IMR-90 (cell line): ENCODE measurements around the gene FGGY. TPM values are rescaled to one million over a fixed set of nuclear protein-coding genes. Genes with fewer than 3 reads are reported as not detected.

Source experiments
- ATAC-seq: fragments of 200-7000 bp; cut with Tn5 transposase; 2 replicates; pipeline ENCODE4 v1.9.1; 2020; ENCODE audit warnings: low read depth, mild to moderate bottlenecking, moderate library complexity
- BruUV-seq: library from RNA; stranded (reverse); fragments of 400-500 nt; replicated peaks from 2 replicates; lab custom pipeline; 2021; lab: Mats Ljungman, UMichigan
- CTCF ChIA-PET: fragments of 300-600 bp; formaldehyde crosslinking; extraction: SDS; loops from one replicate; lab custom pipeline; 2021; ENCODE audit warnings: antibody characterized with exemption; lab: Yijun Ruan, JAX
- POLR2A ChIA-PET: fragments of 300-600 bp; sonication (Branson Sonifier 250); formaldehyde crosslinking; loops from one replicate; lab custom pipeline; 2022; ENCODE audit warnings: antibody characterized with exemption; ENCODE audit not compliant: unreplicated experiment; lab: Charles Lee
- DNase-seq: peaks from one replicate; pipeline ENCODE4 v3.0.0; 2013
- H2AFZ ChIP-seq: replicated peaks from 2 replicates; pipeline ENCODE3; 2013; ENCODE audit warnings: low read length, mild to moderate bottlenecking; ENCODE audit not compliant: poor library complexity
- H2AK5ac ChIP-seq: 2 replicates; pipeline ENCODE4 v1.6.1; 2013; ENCODE audit warnings: low read depth, low read length, inconsistent platforms
- H2AK9ac ChIP-seq: replicated peaks from 2 replicates; pipeline ENCODE3; 2013; ENCODE audit warnings: mild to moderate bottlenecking, low read depth, low read length, moderate library complexity; ENCODE audit not compliant: poor library complexity
- H2BK120ac ChIP-seq: 2 replicates; pipeline ENCODE4 v1.6.1; 2013; ENCODE audit warnings: low read depth, low read length, inconsistent platforms
- H2BK15ac ChIP-seq: 3 replicates; pipeline ENCODE4 v1.6.1; 2013; ENCODE audit warnings: low read depth, low read length, inconsistent platforms
- H2BK20ac ChIP-seq: 2 replicates; pipeline ENCODE4 v1.6.1; 2013; ENCODE audit warnings: low read depth, mild to moderate bottlenecking, inconsistent platforms, low read length, moderate library complexity
- H2BK5ac ChIP-seq: 2 replicates; pipeline ENCODE4 v1.6.1; 2013; ENCODE audit warnings: mild to moderate bottlenecking, low read depth, low read length, inconsistent platforms; ENCODE audit not compliant: poor library complexity, severe bottlenecking
- H3K14ac ChIP-seq: replicated peaks from 2 replicates; pipeline ENCODE4 v1.6.1; 2013; ENCODE audit warnings: low read depth, low read length, inconsistent platforms
- H3K18ac ChIP-seq: 2 replicates; pipeline ENCODE4 v1.6.1; 2013; ENCODE audit warnings: low read depth, low read length, control low read depth
- H3K23ac ChIP-seq: 2 replicates; pipeline ENCODE4 v1.6.1; 2013; ENCODE audit warnings: low read depth, low read length, inconsistent platforms
- H3K27ac ChIP-seq: 2 replicates; pipeline ENCODE4 v1.5.1; 2013; ENCODE audit warnings: mild to moderate bottlenecking, control low read depth, low read length; ENCODE audit not compliant: insufficient read depth
- H3K27me3 ChIP-seq: 2 replicates; pipeline ENCODE4 v1.6.1; 2013; ENCODE audit warnings: low read length; ENCODE audit not compliant: control insufficient read depth, insufficient read depth
- H3K36me3 ChIP-seq: 2 replicates; pipeline ENCODE4 v1.6.1; 2013; ENCODE audit warnings: low read length, mixed read lengths; ENCODE audit not compliant: control insufficient read depth, insufficient read depth
- H3K4ac ChIP-seq: 2 replicates; pipeline ENCODE4 v1.6.1; 2013; ENCODE audit warnings: low read depth, low read length, inconsistent platforms
- H3K4me1 ChIP-seq: 2 replicates; pipeline ENCODE4 v1.6.1; 2013; ENCODE audit warnings: low read length, mixed read lengths; ENCODE audit not compliant: control insufficient read depth, insufficient read depth
- H3K4me2 ChIP-seq: 2 replicates; pipeline ENCODE4 v1.6.1; 2013; ENCODE audit warnings: low read depth, mild to moderate bottlenecking, control low read depth, low read length, moderate library complexity
- H3K4me3 ChIP-seq: 2 replicates; pipeline ENCODE4 v1.5.1; 2013; ENCODE audit warnings: low read depth, mild to moderate bottlenecking, control low read depth, low read length, moderate library complexity; ENCODE audit not compliant: insufficient read depth
- H3K56ac ChIP-seq: 2 replicates; pipeline ENCODE4 v1.6.1; 2013; ENCODE audit warnings: low read length, inconsistent platforms; ENCODE audit not compliant: insufficient read depth; ENCODE audit errors: extremely low read depth
- H3K79me1 ChIP-seq, 2 experiments: 2 replicates each; pipeline ENCODE4 v1.6.1; 2013; ENCODE audit warnings: low read length in 2 of 2, inconsistent platforms in 1 of 2, low read depth in 1 of 2
- H3K9ac ChIP-seq: 2 replicates; pipeline ENCODE4 v1.6.1; 2013; ENCODE audit warnings: low read depth, low read length, control low read depth
- H3K9me1 ChIP-seq: 2 replicates; pipeline ENCODE4 v1.6.1; 2013; ENCODE audit warnings: low read length, inconsistent platforms; ENCODE audit not compliant: insufficient read depth
- H3K9me3 ChIP-seq: 2 replicates; pipeline ENCODE4 v1.6.1; 2013; ENCODE audit warnings: low read length; ENCODE audit not compliant: control insufficient read depth, insufficient read depth
- H4K20me1 ChIP-seq: 2 replicates; pipeline ENCODE4 v1.6.1; 2013; ENCODE audit warnings: low read length, inconsistent platforms; ENCODE audit not compliant: insufficient read depth
- H4K5ac ChIP-seq: 2 replicates; pipeline ENCODE4 v1.6.1; 2013; ENCODE audit warnings: mild to moderate bottlenecking, low read depth, low read length, control low read depth
- H4K8ac ChIP-seq, 2 experiments: 2 replicates each; pipeline ENCODE4 v1.6.1; 2013; ENCODE audit warnings: low read depth in 2 of 2, low read length in 2 of 2, control low read depth in 1 of 2, inconsistent platforms in 1 of 2
- H4K91ac ChIP-seq: 2 replicates; pipeline ENCODE4 v1.6.1; 2013; ENCODE audit warnings: low read depth, low read length, inconsistent platforms; ENCODE audit not compliant: insufficient read depth
- NFE2L2 ChIP-seq: fragments of 150-350 bp; IDR thresholded peaks from 2 replicates; pipeline ENCODE4 v1.6.1; 2016; ENCODE audit warnings: low read depth, mild to moderate bottlenecking, low read length
- SMC3 ChIP-seq: fragments of 150-350 bp; IDR thresholded peaks from 2 replicates; pipeline ENCODE4 v1.6.1; 2016; ENCODE audit warnings: low read depth, mild to moderate bottlenecking, antibody characterized with exemption, low read length, moderate library complexity
- USF2 ChIP-seq: fragments of 150-350 bp; IDR thresholded peaks from 2 replicates; pipeline ENCODE4 v1.6.1; 2017; ENCODE audit warnings: mild to moderate bottlenecking, antibody characterized with exemption, low read length, low read depth
- WGBS, 2 experiments: methylation state at CpG; one replicate each; pipeline versions ENCODE4 v1.1.5 to v1.1.7; 2013; ENCODE audit warnings: missing lambda C conversion rate in 2 of 2; ENCODE audit not compliant: insufficient read length in 1 of 2; ENCODE audit errors: extremely low coverage in 2 of 2; 5-methylcytosine and 5-hydroxymethylcytosine counted together
- dilution Hi-C: fragments of 300-500 bp; cut with HindIII; formaldehyde crosslinking; loops from one replicate; pipeline ENCODE4 v1.14.3; 2018; ENCODE audit warnings: low sequenced_read_pairs; ENCODE audit not compliant: unreplicated experiment
- in situ Hi-C: fragments of 300-500 bp; cut with MboI; formaldehyde crosslinking; loops from 3 replicates; pipeline ENCODE4 v1.14.3; 2019; ENCODE audit warnings: low sequenced_read_pairs, inconsistent platforms, mixed read lengths
- intact Hi-C: fragments of 100-400 bp; cut with micrococcal nuclease; formaldehyde crosslinking; loops from 2 replicates; pipeline ENCODE4 v1.10.0; 2022
- polyA plus RNA-seq, 3 experiments: library from polyadenylated mRNA; depleted of rRNA; stranded (reverse); fragments of >200 nt; gene quantifications; 2 replicates each; pipeline ENCODE4 v1.2.3, GENCODE V29; 2012; ENCODE audit warnings: low replicate concordance in 1 of 3
- total RNA-seq: library from RNA; depleted of rRNA; stranded (reverse); fragments of >200 nt; gene quantifications from 2 replicates; pipeline ENCODE4 v1.2.3, GENCODE V29; 2012

Gene FGGY
- total and polyA plus RNA-seq, 2 of the 4 experiments (the other 2 are of a cell fraction): 5.6 to 14.0 TPM

GRCh38 chr1:59364037-59364436 is 67.1 kb downstream of the FGGY start:
- H3K4me1 ChIP-seq: peaks cover 18% of the 10 kb centered on the region
- no peak overlapping the region for H3K4me3 ChIP-seq
- no peak overlapping the region for H3K56ac ChIP-seq
- no TSS peak for BruUV-seq
- H3K4me2 ChIP-seq: no peak overlapping the region
- no peak overlapping the region for H4K5ac ChIP-seq
- no peaks in the 10 kb centered on the region; a peak in 1 of 4 replicates for H3K79me1 ChIP-seq
- H2BK20ac ChIP-seq: no peak overlapping the region
- H2BK15ac ChIP-seq: no peak overlapping the region
- in situ Hi-C loops (no loop called here), intact Hi-C loops (no loop called here), dilution Hi-C loops (no loop called here)
- no peak overlapping the region for H3K9ac ChIP-seq
- H2BK5ac ChIP-seq: no peak overlapping the region
- TF ChIP-seq USF2 (no peak), SMC3 (no peak), NFE2L2 (no peak)
- POLR2A ChIA-PET: no interaction called here
- H3K27me3 ChIP-seq: no peaks in the 10 kb centered on the region
- H4K20me1 ChIP-seq: no peaks in the 10 kb centered on the region
- CTCF ChIA-PET: interaction anchor here (1.0 to 1.1 kb wide), 2 partner anchors 12 to 21 kb away, joined by 3 read pairs; no protein-coding TSS in a partner anchor
- peaks cover 12% of the 10 kb centered on the region; the same call in 1 of the 2 replicates for H3K9me1 ChIP-seq
- no peak overlapping the region for H3K23ac ChIP-seq
- H3K9me3 ChIP-seq: no peaks in the 10 kb centered on the region
- DNase-seq: no peak
- H3K27ac ChIP-seq: no peak overlapping the region
- ATAC-seq: no peak
- no peak overlapping the region for H2BK120ac ChIP-seq
- no peak overlapping the region for H3K4ac ChIP-seq
- no peak overlapping the region for H4K8ac ChIP-seq
- no CpG with 5 or more reads among the region's 2 CpGs for WGBS, 2 experiments
- H3K36me3 ChIP-seq: no peaks in the 10 kb centered on the region
- H2AK5ac ChIP-seq: no peak overlapping the region
- no peak overlapping the region for H2AFZ ChIP-seq
- no peak overlapping the region for H3K14ac ChIP-seq
- no peak overlapping the region for H4K91ac ChIP-seq
- no peak overlapping the region for H3K18ac ChIP-seq
- H2AK9ac ChIP-seq: no peak overlapping the region
